PFSK-1 (cell line): Measurements from ENCODE around the gene GNAZ.

Experiments
- FOXP2 ChIP-seq: optimal IDR thresholded peaks from 2 replicates; pipeline ENCODE3; 2011; ENCODE audit warnings: borderline replicate concordance, control low read depth, inconsistent platforms; ENCODE audit not compliant: insufficient read depth; ENCODE audit errors: extremely low read length, extremely low read depth
- POLR2AphosphoS5 ChIP-seq: IDR thresholded peaks from 2 replicates; pipeline ENCODE4 v1.6.1; 2012; ENCODE audit warnings: low read depth, mild to moderate bottlenecking, control low read depth, low read length, moderate library complexity
- SIN3A ChIP-seq: IDR thresholded peaks from 2 replicates; pipeline ENCODE4 v1.6.1; 2012; ENCODE audit warnings: mild to moderate bottlenecking, low read length, moderate library complexity, borderline replicate concordance; ENCODE audit not compliant: insufficient read depth
- TAF1 ChIP-seq: IDR thresholded peaks from 2 replicates; pipeline ENCODE4 v1.6.1; 2012; ENCODE audit warnings: low read length, control low read depth, borderline replicate concordance; ENCODE audit not compliant: insufficient read depth
- TF ChIP-seq, protein P1 (sequence below), 2 experiments: IDR thresholded peaks; 2 replicates each; pipeline versions ENCODE4 v1.6.1 to v1.8.0; 2011 to 2012; ENCODE audit warnings: low read depth in 2 of 2, low read length in 2 of 2, control low read depth in 1 of 2, inconsistent platforms in 1 of 2, mild to moderate bottlenecking in 1 of 2, moderate library complexity in 1 of 2; ENCODE audit not compliant: insufficient read depth in 1 of 2

The GNAZ gene

DNA sequence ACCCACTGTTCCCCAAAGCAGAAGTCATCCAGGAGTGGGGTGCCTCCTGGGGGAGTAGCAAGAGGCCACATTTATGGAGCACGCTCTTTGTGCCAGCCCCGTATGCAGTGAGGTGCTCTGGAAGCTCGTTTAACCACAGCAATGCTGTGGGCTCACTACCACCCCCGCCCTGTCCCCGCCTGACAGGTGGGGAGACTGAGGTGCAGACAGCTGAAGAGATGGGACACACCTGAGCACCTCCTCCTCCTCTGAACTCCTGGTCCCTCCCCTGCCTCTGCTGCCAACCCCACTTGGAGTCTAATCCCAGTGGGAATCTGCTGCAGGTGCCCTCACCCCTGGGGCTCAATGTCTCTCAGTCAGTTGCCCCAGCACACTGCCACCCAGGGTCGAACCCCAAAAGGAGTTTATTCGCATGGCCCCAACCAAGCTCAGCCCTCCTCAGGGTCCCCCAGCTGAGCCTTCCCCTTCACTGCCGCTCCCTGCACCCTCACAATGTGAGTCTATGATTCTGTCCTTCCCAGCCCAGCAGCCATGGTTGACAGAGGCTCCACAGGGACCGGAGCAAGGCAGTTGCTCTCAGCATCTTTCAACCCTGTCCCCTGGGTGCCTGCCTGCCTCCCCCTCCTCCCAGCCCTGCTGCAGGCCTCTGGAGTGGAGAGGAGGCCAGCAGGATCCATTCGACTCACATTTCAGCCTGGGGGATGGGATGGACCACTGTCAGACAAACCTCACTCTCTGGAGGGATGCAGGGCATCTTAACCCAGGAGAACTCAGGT lies 96.7 kb downstream of the GNAZ start:
- TF ChIP-seq, protein P1, sequence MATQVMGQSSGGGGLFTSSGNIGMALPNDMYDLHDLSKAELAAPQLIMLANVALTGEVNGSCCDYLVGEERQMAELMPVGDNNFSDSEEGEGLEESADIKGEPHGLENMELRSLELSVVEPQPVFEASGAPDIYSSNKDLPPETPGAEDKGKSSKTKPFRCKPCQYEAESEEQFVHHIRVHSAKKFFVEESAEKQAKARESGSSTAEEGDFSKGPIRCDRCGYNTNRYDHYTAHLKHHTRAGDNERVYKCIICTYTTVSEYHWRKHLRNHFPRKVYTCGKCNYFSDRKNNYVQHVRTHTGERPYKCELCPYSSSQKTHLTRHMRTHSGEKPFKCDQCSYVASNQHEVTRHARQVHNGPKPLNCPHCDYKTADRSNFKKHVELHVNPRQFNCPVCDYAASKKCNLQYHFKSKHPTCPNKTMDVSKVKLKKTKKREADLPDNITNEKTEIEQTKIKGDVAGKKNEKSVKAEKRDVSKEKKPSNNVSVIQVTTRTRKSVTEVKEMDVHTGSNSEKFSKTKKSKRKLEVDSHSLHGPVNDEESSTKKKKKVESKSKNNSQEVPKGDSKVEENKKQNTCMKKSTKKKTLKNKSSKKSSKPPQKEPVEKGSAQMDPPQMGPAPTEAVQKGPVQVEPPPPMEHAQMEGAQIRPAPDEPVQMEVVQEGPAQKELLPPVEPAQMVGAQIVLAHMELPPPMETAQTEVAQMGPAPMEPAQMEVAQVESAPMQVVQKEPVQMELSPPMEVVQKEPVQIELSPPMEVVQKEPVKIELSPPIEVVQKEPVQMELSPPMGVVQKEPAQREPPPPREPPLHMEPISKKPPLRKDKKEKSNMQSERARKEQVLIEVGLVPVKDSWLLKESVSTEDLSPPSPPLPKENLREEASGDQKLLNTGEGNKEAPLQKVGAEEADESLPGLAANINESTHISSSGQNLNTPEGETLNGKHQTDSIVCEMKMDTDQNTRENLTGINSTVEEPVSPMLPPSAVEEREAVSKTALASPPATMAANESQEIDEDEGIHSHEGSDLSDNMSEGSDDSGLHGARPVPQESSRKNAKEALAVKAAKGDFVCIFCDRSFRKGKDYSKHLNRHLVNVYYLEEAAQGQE (IDR thresholded peaks at IDR 0.05; ENCODE audit: insufficient read depth in 1 of 2, low read depth in 2 of 2, low read length in 2 of 2): no peak
- TF ChIP-seq TAF1 (no peak), FOXP2 (no peak), POLR2AphosphoS5 (no peak), SIN3A (no peak)

DNA sequence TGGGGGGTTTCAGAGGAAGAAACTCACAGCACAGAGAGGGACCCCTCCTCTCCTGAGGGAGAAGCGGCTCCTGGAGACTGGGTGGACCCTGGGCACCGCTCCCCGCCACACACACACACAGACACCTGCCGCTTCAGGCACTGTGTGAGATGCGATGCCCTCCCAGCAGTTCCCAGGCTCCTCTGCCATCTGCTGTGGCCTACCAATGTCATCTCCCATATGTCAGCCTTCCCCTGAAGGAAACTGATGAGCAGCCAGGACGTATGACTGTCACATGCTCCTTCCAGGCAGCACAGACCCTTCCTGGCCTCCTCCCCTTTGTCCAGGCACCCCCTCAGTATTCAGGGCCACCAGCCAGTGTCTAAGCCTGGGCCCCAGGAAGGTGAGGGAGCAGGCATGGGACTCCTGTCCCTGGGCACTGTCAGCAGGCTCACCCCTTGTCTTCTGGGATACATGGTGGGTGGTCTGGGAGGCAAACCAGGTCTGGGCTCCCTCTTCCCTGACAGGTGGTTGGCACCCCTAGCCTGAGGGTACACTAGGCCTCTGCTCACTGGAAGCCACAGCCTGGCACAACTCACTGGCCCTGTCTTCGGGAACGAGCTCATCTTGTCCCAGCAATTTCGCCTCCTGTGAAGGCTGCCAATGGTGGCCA lies 98.2 kb downstream of the GNAZ start:
- TF ChIP-seq, protein P1 (IDR thresholded peaks at IDR 0.05; ENCODE audit: insufficient read depth in 1 of 2, low read depth in 2 of 2, low read length in 2 of 2): no peak
- TF ChIP-seq FOXP2 (no peak), SIN3A (no peak), POLR2AphosphoS5 (no peak), TAF1 (no peak)

DNA sequence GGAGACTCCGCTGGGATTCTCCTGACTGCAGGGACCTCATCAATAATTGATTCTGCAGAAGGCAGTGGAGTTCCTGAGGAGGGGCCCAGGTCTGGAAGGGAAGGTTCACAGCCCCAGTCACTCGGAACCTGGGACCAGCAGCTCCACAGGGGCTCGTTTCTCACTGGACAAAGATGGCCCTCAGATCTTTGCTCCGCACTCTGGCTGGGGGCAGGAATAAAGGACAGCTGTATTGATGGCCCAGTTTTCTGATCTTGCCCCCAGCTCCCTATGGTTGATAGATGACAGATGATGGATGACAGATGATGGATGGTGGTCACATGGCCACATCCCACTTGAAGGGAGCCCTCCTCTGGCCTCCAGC lies 98.7 kb downstream of the GNAZ start:
- TF ChIP-seq TAF1: no peak
- no peak for TF ChIP-seq SIN3A
- TF ChIP-seq, protein P1 (IDR thresholded peaks at IDR 0.05; ENCODE audit: insufficient read depth in 1 of 2, low read depth in 2 of 2, low read length in 2 of 2): no peak
- TF ChIP-seq POLR2AphosphoS5: no peak
- TF ChIP-seq FOXP2: no peak
